Astrocyte of the cerebellum (primary cell): Measurements from ENCODE around the gene RRP1.

Experiments
- DNase-seq: peaks from one replicate; pipeline ENCODE4 v3.0.0-alpha.2; 2011; ENCODE audit warnings: low read depth
- H3K4me3 ChIP-seq: 2 replicates; pipeline ENCODE4 v1.5.1; 2011; ENCODE audit warnings: mild to moderate bottlenecking, low read depth, low read length, moderate library complexity
- in situ Hi-C: cut with HindIII; loops from 2 replicates; pipeline ENCODE4 v1.10.0; 2017; ENCODE audit warnings: low sequenced_read_pairs
- TF ChIP-seq, protein P1 (sequence below): IDR thresholded peaks from 2 replicates; pipeline ENCODE4 v1.5.1; 2012; ENCODE audit warnings: low read length, low read depth, moderate library complexity, mild to moderate bottlenecking; ENCODE audit errors: missing control alignments

The RRP1 gene

DNA sequence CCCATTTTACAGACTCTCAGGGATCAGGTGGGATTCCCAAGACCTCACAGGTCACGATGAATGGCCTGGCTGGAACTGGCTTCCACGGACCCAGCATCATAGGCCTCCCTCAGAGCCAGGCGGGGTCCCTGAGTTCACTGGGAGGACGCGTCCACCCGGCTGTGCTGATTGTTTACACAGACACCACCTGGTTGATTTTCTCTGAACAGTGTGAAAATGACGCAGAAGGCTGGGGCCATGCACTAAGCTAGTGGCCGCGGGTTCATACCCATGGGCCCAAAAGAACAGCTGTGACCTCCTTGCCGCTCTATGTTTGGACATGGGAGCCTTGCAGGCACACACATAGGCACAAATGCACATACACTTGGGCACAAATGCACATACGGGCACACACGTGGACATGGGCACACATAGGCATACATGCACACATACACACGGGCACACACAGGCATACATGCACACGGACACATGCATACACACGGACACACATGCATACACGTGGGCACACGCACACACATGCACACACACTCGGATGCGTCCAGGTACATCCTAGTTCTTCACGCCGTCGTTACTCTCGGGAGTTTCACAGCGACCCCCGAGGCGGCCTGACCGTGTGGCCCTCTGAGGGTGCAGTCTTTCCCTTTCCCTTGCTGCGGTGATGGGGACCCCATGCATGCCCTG is 36.5 kb upstream of the RRP1 start:
- in situ Hi-C loops, result loop anchor here (25.0 kb wide), 1 partner anchor 109 kb away; the partner anchor contains the start of gene AGPAT3
- TF ChIP-seq, protein P1, sequence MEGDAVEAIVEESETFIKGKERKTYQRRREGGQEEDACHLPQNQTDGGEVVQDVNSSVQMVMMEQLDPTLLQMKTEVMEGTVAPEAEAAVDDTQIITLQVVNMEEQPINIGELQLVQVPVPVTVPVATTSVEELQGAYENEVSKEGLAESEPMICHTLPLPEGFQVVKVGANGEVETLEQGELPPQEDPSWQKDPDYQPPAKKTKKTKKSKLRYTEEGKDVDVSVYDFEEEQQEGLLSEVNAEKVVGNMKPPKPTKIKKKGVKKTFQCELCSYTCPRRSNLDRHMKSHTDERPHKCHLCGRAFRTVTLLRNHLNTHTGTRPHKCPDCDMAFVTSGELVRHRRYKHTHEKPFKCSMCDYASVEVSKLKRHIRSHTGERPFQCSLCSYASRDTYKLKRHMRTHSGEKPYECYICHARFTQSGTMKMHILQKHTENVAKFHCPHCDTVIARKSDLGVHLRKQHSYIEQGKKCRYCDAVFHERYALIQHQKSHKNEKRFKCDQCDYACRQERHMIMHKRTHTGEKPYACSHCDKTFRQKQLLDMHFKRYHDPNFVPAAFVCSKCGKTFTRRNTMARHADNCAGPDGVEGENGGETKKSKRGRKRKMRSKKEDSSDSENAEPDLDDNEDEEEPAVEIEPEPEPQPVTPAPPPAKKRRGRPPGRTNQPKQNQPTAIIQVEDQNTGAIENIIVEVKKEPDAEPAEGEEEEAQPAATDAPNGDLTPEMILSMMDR, result no peak
- no peak for DNase-seq
- no peak overlapping the region for H3K4me3 ChIP-seq

DNA sequence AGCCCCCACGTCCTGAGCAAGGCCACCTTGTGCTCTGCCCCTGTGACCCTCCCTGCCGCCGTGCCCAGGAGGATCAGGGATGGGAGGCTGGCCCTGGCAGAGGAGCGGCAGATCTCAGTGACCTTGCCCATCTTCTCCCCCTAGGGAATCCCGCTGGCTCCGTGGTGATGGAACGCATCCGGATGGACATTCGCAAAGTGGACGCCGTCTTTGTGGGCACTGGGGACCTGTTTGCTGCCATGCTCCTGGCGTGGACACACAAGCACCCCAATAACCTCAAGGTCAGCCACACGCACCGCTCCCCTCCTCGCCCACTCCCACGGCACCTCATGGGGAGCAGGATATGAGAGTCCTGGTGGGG is 36.0 kb upstream of the RRP1 start:
- in situ Hi-C loops, result loop anchor here (25.0 kb wide), 1 partner anchor 109 kb away; the partner anchor contains the start of gene AGPAT3
- no peak for DNase-seq
- TF ChIP-seq, protein P1, result no peak
- H3K4me3 ChIP-seq, result no peak overlapping the region

DNA sequence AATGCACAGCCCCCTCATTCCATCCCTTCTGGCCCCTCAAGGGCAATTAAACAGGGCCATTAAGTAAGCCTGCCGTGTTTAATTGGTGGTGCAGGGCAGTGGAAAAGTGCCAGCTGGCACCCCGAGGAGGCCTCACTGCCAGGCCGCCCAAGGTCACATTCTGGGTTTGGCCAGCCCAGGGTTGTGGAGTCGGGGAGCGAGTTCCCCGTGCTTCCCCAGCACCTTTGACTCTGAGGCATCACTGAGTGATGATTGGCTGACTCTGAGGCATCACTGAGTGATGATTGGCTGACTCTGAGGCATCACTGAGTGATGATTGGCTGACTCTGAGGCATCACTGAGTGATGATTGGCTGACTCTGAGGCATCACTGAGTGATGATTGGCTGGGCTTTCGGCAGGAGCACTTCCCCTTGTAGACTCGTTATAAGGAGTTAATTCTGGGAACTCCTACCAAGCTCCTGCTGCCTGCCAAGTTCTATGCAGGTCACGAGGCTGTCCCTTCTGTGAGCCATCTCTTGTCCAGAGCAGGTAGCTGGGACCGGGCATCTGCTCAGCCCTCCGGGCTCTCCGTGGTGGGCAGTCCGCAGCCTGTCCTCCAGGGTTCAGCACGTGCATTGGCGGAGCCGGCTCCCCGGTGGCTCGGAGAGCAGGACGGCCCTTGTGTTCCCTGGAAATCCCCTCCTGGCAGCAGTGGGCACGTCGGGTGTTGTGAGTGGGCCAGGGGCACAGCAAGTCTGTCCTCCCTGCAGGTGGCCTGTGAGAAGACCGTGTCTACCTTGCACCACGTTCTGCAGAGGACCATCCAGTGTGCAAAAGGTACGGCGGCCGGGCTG is 34.2 kb upstream of the RRP1 start:
- TF ChIP-seq, protein P1, result no peak
- no peak overlapping the region for H3K4me3 ChIP-seq
- no peak for DNase-seq
- in situ Hi-C loops, result loop anchor here (25.0 kb wide), 1 partner anchor 107 kb away; the partner anchor contains the start of gene AGPAT3

DNA sequence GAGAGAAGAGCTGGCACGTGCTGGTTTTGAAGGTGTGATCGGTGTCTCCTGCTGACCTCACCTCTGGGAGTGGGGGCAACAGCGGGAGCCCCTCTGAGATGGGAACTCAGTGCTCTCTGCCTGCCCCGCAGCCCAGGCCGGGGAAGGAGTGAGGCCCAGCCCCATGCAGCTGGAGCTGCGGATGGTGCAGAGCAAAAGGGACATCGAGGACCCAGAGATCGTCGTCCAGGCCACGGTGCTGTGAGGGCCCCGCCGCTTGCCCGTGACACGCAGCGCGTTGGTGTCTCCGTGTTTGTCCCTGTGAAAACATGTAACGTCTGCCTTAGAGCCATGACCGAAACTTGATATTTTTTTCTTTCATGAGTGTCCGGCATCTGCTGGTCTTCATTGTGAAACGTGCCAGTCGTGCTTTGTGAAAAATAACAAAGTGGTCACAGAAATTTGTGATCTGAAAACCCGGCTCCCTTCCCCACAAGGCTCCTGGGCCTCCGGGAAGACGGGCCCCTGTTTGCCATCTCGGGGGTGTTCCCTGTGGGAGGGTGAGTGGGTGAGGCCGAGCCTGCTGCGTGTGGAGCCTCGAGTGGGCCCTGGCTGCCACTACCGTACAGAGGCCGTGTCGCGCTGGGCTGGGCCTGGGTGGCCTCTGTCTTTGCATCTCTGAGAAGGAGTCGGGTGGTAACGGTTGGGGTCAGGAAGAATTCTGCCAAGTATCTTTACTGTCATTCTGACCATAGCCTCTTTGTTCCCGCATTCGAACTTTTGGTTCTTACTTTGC is 33.4 kb upstream of the RRP1 start:
- in situ Hi-C loops, result loop anchor here (25.0 kb wide), 1 partner anchor 106 kb away; the partner anchor contains the start of gene AGPAT3
- no peak overlapping the region for H3K4me3 ChIP-seq
- DNase-seq, result no peak
- TF ChIP-seq, protein P1, result no peak

DNA sequence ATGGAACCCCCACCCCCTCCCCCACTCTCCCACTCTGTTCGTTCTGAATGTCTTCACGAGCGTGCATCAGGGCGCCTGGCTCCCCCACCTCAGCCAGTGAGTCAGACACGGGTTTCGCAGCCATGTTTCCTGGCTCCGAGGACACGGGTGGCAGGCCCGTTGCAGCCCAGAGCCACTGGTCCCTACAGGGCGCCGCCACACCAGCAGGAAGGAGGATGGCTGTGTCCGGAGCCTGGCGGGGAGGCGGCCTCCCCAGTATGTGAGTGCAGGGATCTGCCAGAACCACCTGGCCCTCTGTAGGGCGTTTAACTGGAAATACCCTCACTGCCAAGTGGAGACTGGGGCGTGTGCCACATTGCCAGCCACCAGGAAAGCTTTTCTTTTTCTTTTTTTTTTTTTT is 31.8 kb upstream of the RRP1 start:
- no peak overlapping the region for H3K4me3 ChIP-seq
- DNase-seq, result no peak
- in situ Hi-C loops, result loop anchor here (25.0 kb wide), 1 partner anchor 105 kb away; the partner anchor contains the start of gene AGPAT3
- TF ChIP-seq, protein P1, result no peak

DNA sequence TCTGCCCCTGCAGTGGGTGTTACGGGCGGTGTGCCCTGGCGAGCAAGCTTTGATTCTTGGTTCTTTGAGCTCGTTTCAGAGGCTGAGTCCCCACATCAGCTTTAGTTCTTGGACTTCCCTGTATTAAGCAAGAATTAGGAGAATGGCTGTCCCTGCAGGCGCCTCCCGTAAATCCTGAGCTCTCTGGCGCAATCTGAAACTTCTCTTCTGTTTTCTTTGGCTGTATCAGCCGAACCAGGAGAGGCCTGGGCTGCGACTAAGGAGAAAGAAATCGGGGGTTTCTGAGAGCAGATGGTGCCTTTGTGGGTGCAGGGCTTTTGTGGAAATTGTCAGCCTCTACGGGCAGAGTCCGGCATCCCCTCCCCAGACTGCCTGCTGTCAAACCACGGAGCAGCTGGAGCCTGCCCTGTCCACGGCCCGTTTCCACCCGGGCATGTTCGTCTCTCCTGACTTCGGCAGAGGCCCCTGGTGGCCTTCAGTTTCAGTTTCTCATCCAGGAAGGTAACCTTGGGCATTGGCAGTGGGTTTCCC is 31.2 kb upstream of the RRP1 start:
- DNase-seq, result no peak
- in situ Hi-C loops, result loop anchor here (25.0 kb wide), 1 partner anchor 104 kb away; the partner anchor contains the start of gene AGPAT3

More for the DNA sequence above, 31.2 kb upstream of the RRP1 start:
- TF ChIP-seq, protein P1, result no peak
- peak overlapping the region; percentile 12 for H3K4me3 ChIP-seq
